ENCODE results near the gene VSTM2L.

The VSTM2L gene

GRCh38 chr20:37973059-37973910 lies 70.4 kb downstream of the VSTM2L start:
- Histone ChIP-seq H3K27ac (ENCODE audit: low read depth, low read length) (no peak overlapping the region), H3K9me3 (ENCODE audit: control insufficient read depth, insufficient read depth, low read length) (no peaks in the 10 kb centered on the region), H3K4me3 (ENCODE audit: low read depth, low read length) (no peak overlapping the region), H3K36me3 (ENCODE audit: control insufficient read depth, insufficient read depth, low read length) (no peaks in the 10 kb centered on the region), H3K27me3 (ENCODE audit: control insufficient read depth, insufficient read depth, low read length) (peaks cover 11% of the 10 kb centered on the region; the same call in 1 of the 2 replicates), H3K4me1 (ENCODE audit: control insufficient read depth, insufficient read depth, low read length) (peaks cover 42% of the 10 kb centered on the region), H3K9ac (ENCODE audit: low read depth, low read length) (no peak overlapping the region)

- no peak overlapping the region for H3K9ac ChIP-seq (ENCODE audit: low read depth, low read length)
- H3K27me3 ChIP-seq (ENCODE audit: control insufficient read depth, insufficient read depth, low read length): peaks cover 4% of the 10 kb centered on the region; the same call in 1 of the 2 replicates
- no peak overlapping the region for H3K27ac ChIP-seq (ENCODE audit: low read depth, low read length)
- H3K4me3 ChIP-seq (ENCODE audit: low read depth, low read length): peak overlapping the region; percentile 30
- H3K36me3 ChIP-seq (ENCODE audit: control insufficient read depth, insufficient read depth, low read length): no peaks in the 10 kb centered on the region
- H3K9me3 ChIP-seq (ENCODE audit: control insufficient read depth, insufficient read depth, low read length): no peaks in the 10 kb centered on the region
- H3K4me1 ChIP-seq (ENCODE audit: control insufficient read depth, insufficient read depth, low read length): peaks cover 23% of the 10 kb centered on the region
These were observed 74.0 kb downstream of the VSTM2L start for GRCh38 chr20:37976887-37977286.

- H3K4me1 ChIP-seq (ENCODE audit: control insufficient read depth, insufficient read depth, low read length): peaks cover 19% of the 10 kb centered on the region
- no peaks in the 10 kb centered on the region for H3K9me3 ChIP-seq (ENCODE audit: control insufficient read depth, insufficient read depth, low read length)
- H3K27me3 ChIP-seq (ENCODE audit: control insufficient read depth, insufficient read depth, low read length): peaks cover 4% of the 10 kb centered on the region; the same call in 1 of the 2 replicates
- no peak overlapping the region for H3K4me3 ChIP-seq (ENCODE audit: low read depth, low read length)
- no peak overlapping the region for H3K27ac ChIP-seq (ENCODE audit: low read depth, low read length)
- H3K9ac ChIP-seq (ENCODE audit: low read depth, low read length): no peak overlapping the region
- no peaks in the 10 kb centered on the region for H3K36me3 ChIP-seq (ENCODE audit: control insufficient read depth, insufficient read depth, low read length)
These were observed 74.4 kb downstream of the VSTM2L start for GRCh38 chr20:37977338-37977737.

GRCh38 chr20:37977786-37978185 lies 74.9 kb downstream of the VSTM2L start:
- no peaks in the 10 kb centered on the region for H3K36me3 ChIP-seq (ENCODE audit: control insufficient read depth, insufficient read depth, low read length)
- H3K9ac ChIP-seq (ENCODE audit: low read depth, low read length): no peak overlapping the region
- peaks cover 4% of the 10 kb centered on the region; the same call in 1 of the 2 replicates for H3K27me3 ChIP-seq (ENCODE audit: control insufficient read depth, insufficient read depth, low read length)
- H3K27ac ChIP-seq (ENCODE audit: low read depth, low read length): no peak overlapping the region
- peaks cover 15% of the 10 kb centered on the region for H3K4me1 ChIP-seq (ENCODE audit: control insufficient read depth, insufficient read depth, low read length)
- H3K9me3 ChIP-seq (ENCODE audit: control insufficient read depth, insufficient read depth, low read length): no peaks in the 10 kb centered on the region
- no peak overlapping the region for H3K4me3 ChIP-seq (ENCODE audit: low read depth, low read length)

- H3K4me1 ChIP-seq (ENCODE audit: control insufficient read depth, insufficient read depth, low read length): peaks cover 11% of the 10 kb centered on the region
- no peaks in the 10 kb centered on the region for H3K9me3 ChIP-seq (ENCODE audit: control insufficient read depth, insufficient read depth, low read length)
- H3K27me3 ChIP-seq (ENCODE audit: control insufficient read depth, insufficient read depth, low read length): peaks cover 4% of the 10 kb centered on the region; the same call in 1 of the 2 replicates
- no peak overlapping the region for H3K27ac ChIP-seq (ENCODE audit: low read depth, low read length)
- no peak overlapping the region for H3K9ac ChIP-seq (ENCODE audit: low read depth, low read length)
- H3K36me3 ChIP-seq (ENCODE audit: control insufficient read depth, insufficient read depth, low read length): no peaks in the 10 kb centered on the region; the same call in 1 of the 2 replicates
- no peak overlapping the region for H3K4me3 ChIP-seq (ENCODE audit: low read depth, low read length)
These were observed 76.4 kb downstream of the VSTM2L start for GRCh38 chr20:37979021-37979985.

GRCh38 chr20:37980383-37980782 lies 77.5 kb downstream of the VSTM2L start:
- Histone ChIP-seq H3K36me3 (ENCODE audit: control insufficient read depth, insufficient read depth, low read length) (no peaks in the 10 kb centered on the region; the same call in 1 of the 2 replicates), H3K27me3 (ENCODE audit: control insufficient read depth, insufficient read depth, low read length) (peaks cover 4% of the 10 kb centered on the region; the same call in 1 of the 2 replicates), H3K4me1 (ENCODE audit: control insufficient read depth, insufficient read depth, low read length) (peaks cover 11% of the 10 kb centered on the region), H3K4me3 (ENCODE audit: low read depth, low read length) (no peak overlapping the region), H3K27ac (ENCODE audit: low read depth, low read length) (no peak overlapping the region), H3K9ac (ENCODE audit: low read depth, low read length) (no peak overlapping the region), H3K9me3 (ENCODE audit: control insufficient read depth, insufficient read depth, low read length) (no peaks in the 10 kb centered on the region)

- Histone ChIP-seq H3K4me3 (ENCODE audit: low read depth, low read length) (no peak overlapping the region), H3K9ac (ENCODE audit: low read depth, low read length) (no peak overlapping the region), H3K9me3 (ENCODE audit: control insufficient read depth, insufficient read depth, low read length) (no peaks in the 10 kb centered on the region), H3K36me3 (ENCODE audit: control insufficient read depth, insufficient read depth, low read length) (no peaks in the 10 kb centered on the region; the same call in 1 of the 2 replicates), H3K4me1 (ENCODE audit: control insufficient read depth, insufficient read depth, low read length) (peaks cover 11% of the 10 kb centered on the region), H3K27ac (ENCODE audit: low read depth, low read length) (no peak overlapping the region), H3K27me3 (ENCODE audit: control insufficient read depth, insufficient read depth, low read length) (peaks cover 4% of the 10 kb centered on the region; the same call in 1 of the 2 replicates)
These were observed 77.9 kb downstream of the VSTM2L start for GRCh38 chr20:37980876-37981275.

GRCh38 chr20:37981568-37981967 lies 78.6 kb downstream of the VSTM2L start:
- Histone ChIP-seq H3K9ac (ENCODE audit: low read depth, low read length) (no peak overlapping the region), H3K4me3 (ENCODE audit: low read depth, low read length) (no peak overlapping the region), H3K4me1 (ENCODE audit: control insufficient read depth, insufficient read depth, low read length) (peaks cover 10% of the 10 kb centered on the region), H3K9me3 (ENCODE audit: control insufficient read depth, insufficient read depth, low read length) (no peaks in the 10 kb centered on the region), H3K27me3 (ENCODE audit: control insufficient read depth, insufficient read depth, low read length) (peaks cover 4% of the 10 kb centered on the region; the same call in 1 of the 2 replicates), H3K36me3 (ENCODE audit: control insufficient read depth, insufficient read depth, low read length) (peaks cover 6% of the 10 kb centered on the region), H3K27ac (ENCODE audit: low read depth, low read length) (no peak overlapping the region)

- Histone ChIP-seq H3K9me3 (ENCODE audit: control insufficient read depth, insufficient read depth, low read length) (no peaks in the 10 kb centered on the region), H3K27ac (ENCODE audit: low read depth, low read length) (no peak overlapping the region), H3K4me1 (ENCODE audit: control insufficient read depth, insufficient read depth, low read length) (no peaks in the 10 kb centered on the region; the same call in 1 of the 2 replicates), H3K9ac (ENCODE audit: low read depth, low read length) (no peak overlapping the region), H3K4me3 (ENCODE audit: low read depth, low read length) (no peak overlapping the region), H3K27me3 (ENCODE audit: control insufficient read depth, insufficient read depth, low read length) (no peaks in the 10 kb centered on the region; the same call in 1 of the 2 replicates), H3K36me3 (ENCODE audit: control insufficient read depth, insufficient read depth, low read length) (peaks cover 21% of the 10 kb centered on the region)
These were observed 80.4 kb downstream of the VSTM2L start for GRCh38 chr20:37983286-37983685.

- H3K4me1 ChIP-seq (ENCODE audit: control insufficient read depth, insufficient read depth, low read length): no peaks in the 10 kb centered on the region; the same call in 1 of the 2 replicates
- H3K36me3 ChIP-seq (ENCODE audit: control insufficient read depth, insufficient read depth, low read length): peaks cover 29% of the 10 kb centered on the region
- H3K4me3 ChIP-seq (ENCODE audit: low read depth, low read length): no peak overlapping the region
- no peak overlapping the region for H3K27ac ChIP-seq (ENCODE audit: low read depth, low read length)
- H3K9me3 ChIP-seq (ENCODE audit: control insufficient read depth, insufficient read depth, low read length): no peaks in the 10 kb centered on the region
- H3K9ac ChIP-seq (ENCODE audit: low read depth, low read length): no peak overlapping the region
- no peaks in the 10 kb centered on the region for H3K27me3 ChIP-seq (ENCODE audit: control insufficient read depth, insufficient read depth, low read length)
These were observed 81.3 kb downstream of the VSTM2L start for GRCh38 chr20:37984018-37984785.

Measured in HUES48 (cell line).